OCI-M2 (cell line): Measurements from ENCODE around the gene ZNF208.
"Not testable (repeated sequence)": the region's sequence is repeated elsewhere in the genome, so short reads cannot be mapped to it uniquely, and the experiment has no call there.

Source experiments
- DNase-seq: peaks from one replicate; lab custom pipeline; 2025; ENCODE audit not compliant: unreplicated experiment; lab: John Stamatoyannopoulos, UW

ZNF208 gene

GRCh38 chr19:21885516-21885915, 125.2 kb downstream of the ZNF208 start:
- DNase-seq, result not testable (repeated sequence)

- not testable (repeated sequence) for DNase-seq
Measured at GRCh38 chr19:21884786-21885185, 126.0 kb downstream of the ZNF208 start.

GRCh38 chr19:21883516-21883915, 127.2 kb downstream of the ZNF208 start:
- DNase-seq, result no peak
